Measurements from ENCODE around the gene DPP9.

- no peak for TF ChIP-seq ZNF850 (CRISPR knock-in tag; conservative IDR thresholded peaks at IDR 0.05)
- no peak for TF ChIP-seq POLR2G (IDR thresholded peaks at IDR 0.05; ENCODE audit: low read depth, low read length)
- TF ChIP-seq PPARG (CRISPR knock-in tag; conservative IDR thresholded peaks at IDR 0.05) = no peak
- TF ChIP-seq SETDB1 (CRISPR knock-in tag; IDR thresholded peaks at IDR 0.05; ENCODE audit: borderline replicate concordance) = no peak
- TF ChIP-seq TCF7 (IDR thresholded peaks at IDR 0.05; ENCODE audit: low read depth) = no peak
- no peak for TF ChIP-seq EZH2 (conservative IDR thresholded peaks at IDR 0.05; ENCODE audit: low read depth, low read length)
- TF ChIP-seq CREB1 (IDR thresholded peaks at IDR 0.05) = no peak
- TF ChIP-seq CREB1 (CRISPR knock-in tag; IDR thresholded peaks at IDR 0.05) = no peak
- TF ChIP-seq CBFB (CRISPR knock-in tag; IDR thresholded peaks at IDR 0.05) = no peak
- no peak for TF ChIP-seq EP300 (IDR thresholded peaks at IDR 0.05; ENCODE audit: low read depth in 2 of 2, low read length in 2 of 2)
- TF ChIP-seq EP300 (CRISPR knock-in tag; IDR thresholded peaks at IDR 0.05; ENCODE audit: borderline replicate concordance) = no peak; the same call in 1 of the 2 replicates
- no peak for TF ChIP-seq BCL6 (CRISPR knock-in tag; IDR thresholded peaks at IDR 0.05)
Measured at GRCh38 chr19:4635754-4636116, 87.9 kb downstream of the DPP9 start.
